IMR-90 (cell line): ENCODE measurements around the gene EML1. TPM values are rescaled to one million over a fixed set of nuclear protein-coding genes. Genes with fewer than 3 reads are reported as not detected.

Experiments used
- ATAC-seq: fragments of 200-7000 bp; cut with Tn5 transposase; 2 replicates; pipeline ENCODE4 v1.9.1; 2020; ENCODE audit warnings: low read depth, mild to moderate bottlenecking, moderate library complexity
- BruUV-seq: library from RNA; stranded (reverse); fragments of 400-500 nt; replicated peaks from 2 replicates; lab custom pipeline; 2021; lab: Mats Ljungman, UMichigan
- CTCF ChIA-PET: fragments of 300-600 bp; formaldehyde crosslinking; extraction: SDS; loops from one replicate; lab custom pipeline; 2021; ENCODE audit warnings: antibody characterized with exemption; lab: Yijun Ruan, JAX
- POLR2A ChIA-PET: fragments of 300-600 bp; sonication (Branson Sonifier 250); formaldehyde crosslinking; loops from one replicate; lab custom pipeline; 2022; ENCODE audit warnings: antibody characterized with exemption; ENCODE audit not compliant: unreplicated experiment; lab: Charles Lee
- DNase-seq: peaks from one replicate; pipeline ENCODE4 v3.0.0; 2013
- H2AFZ ChIP-seq: replicated peaks from 2 replicates; pipeline ENCODE3; 2013; ENCODE audit warnings: low read length, mild to moderate bottlenecking; ENCODE audit not compliant: poor library complexity
- H2AK5ac ChIP-seq: 2 replicates; pipeline ENCODE4 v1.6.1; 2013; ENCODE audit warnings: low read depth, low read length, inconsistent platforms
- H2AK9ac ChIP-seq: replicated peaks from 2 replicates; pipeline ENCODE3; 2013; ENCODE audit warnings: mild to moderate bottlenecking, low read depth, low read length, moderate library complexity; ENCODE audit not compliant: poor library complexity
- H2BK120ac ChIP-seq: 2 replicates; pipeline ENCODE4 v1.6.1; 2013; ENCODE audit warnings: low read depth, low read length, inconsistent platforms
- H2BK15ac ChIP-seq: 3 replicates; pipeline ENCODE4 v1.6.1; 2013; ENCODE audit warnings: low read depth, low read length, inconsistent platforms
- H2BK20ac ChIP-seq: 2 replicates; pipeline ENCODE4 v1.6.1; 2013; ENCODE audit warnings: low read depth, mild to moderate bottlenecking, inconsistent platforms, low read length, moderate library complexity
- H2BK5ac ChIP-seq: 2 replicates; pipeline ENCODE4 v1.6.1; 2013; ENCODE audit warnings: mild to moderate bottlenecking, low read depth, low read length, inconsistent platforms; ENCODE audit not compliant: poor library complexity, severe bottlenecking
- H3K14ac ChIP-seq: replicated peaks from 2 replicates; pipeline ENCODE4 v1.6.1; 2013; ENCODE audit warnings: low read depth, low read length, inconsistent platforms
- H3K18ac ChIP-seq: 2 replicates; pipeline ENCODE4 v1.6.1; 2013; ENCODE audit warnings: low read depth, low read length, control low read depth
- H3K23ac ChIP-seq: 2 replicates; pipeline ENCODE4 v1.6.1; 2013; ENCODE audit warnings: low read depth, low read length, inconsistent platforms
- H3K27ac ChIP-seq: 2 replicates; pipeline ENCODE4 v1.5.1; 2013; ENCODE audit warnings: mild to moderate bottlenecking, control low read depth, low read length; ENCODE audit not compliant: insufficient read depth
- H3K27me3 ChIP-seq: 2 replicates; pipeline ENCODE4 v1.6.1; 2013; ENCODE audit warnings: low read length; ENCODE audit not compliant: control insufficient read depth, insufficient read depth
- H3K36me3 ChIP-seq: 2 replicates; pipeline ENCODE4 v1.6.1; 2013; ENCODE audit warnings: low read length, mixed read lengths; ENCODE audit not compliant: control insufficient read depth, insufficient read depth
- H3K4ac ChIP-seq: 2 replicates; pipeline ENCODE4 v1.6.1; 2013; ENCODE audit warnings: low read depth, low read length, inconsistent platforms
- H3K4me1 ChIP-seq: 2 replicates; pipeline ENCODE4 v1.6.1; 2013; ENCODE audit warnings: low read length, mixed read lengths; ENCODE audit not compliant: control insufficient read depth, insufficient read depth
- H3K4me2 ChIP-seq: 2 replicates; pipeline ENCODE4 v1.6.1; 2013; ENCODE audit warnings: low read depth, mild to moderate bottlenecking, control low read depth, low read length, moderate library complexity
- H3K4me3 ChIP-seq: 2 replicates; pipeline ENCODE4 v1.5.1; 2013; ENCODE audit warnings: low read depth, mild to moderate bottlenecking, control low read depth, low read length, moderate library complexity; ENCODE audit not compliant: insufficient read depth
- H3K56ac ChIP-seq: 2 replicates; pipeline ENCODE4 v1.6.1; 2013; ENCODE audit warnings: low read length, inconsistent platforms; ENCODE audit not compliant: insufficient read depth; ENCODE audit errors: extremely low read depth
- H3K79me1 ChIP-seq, 2 experiments: 2 replicates each; pipeline ENCODE4 v1.6.1; 2013; ENCODE audit warnings: low read length in 2 of 2, inconsistent platforms in 1 of 2, low read depth in 1 of 2
- H3K9ac ChIP-seq: 2 replicates; pipeline ENCODE4 v1.6.1; 2013; ENCODE audit warnings: low read depth, low read length, control low read depth
- H3K9me1 ChIP-seq: 2 replicates; pipeline ENCODE4 v1.6.1; 2013; ENCODE audit warnings: low read length, inconsistent platforms; ENCODE audit not compliant: insufficient read depth
- H3K9me3 ChIP-seq: 2 replicates; pipeline ENCODE4 v1.6.1; 2013; ENCODE audit warnings: low read length; ENCODE audit not compliant: control insufficient read depth, insufficient read depth
- H4K20me1 ChIP-seq: 2 replicates; pipeline ENCODE4 v1.6.1; 2013; ENCODE audit warnings: low read length, inconsistent platforms; ENCODE audit not compliant: insufficient read depth
- H4K5ac ChIP-seq: 2 replicates; pipeline ENCODE4 v1.6.1; 2013; ENCODE audit warnings: mild to moderate bottlenecking, low read depth, low read length, control low read depth
- H4K8ac ChIP-seq, 2 experiments: 2 replicates each; pipeline ENCODE4 v1.6.1; 2013; ENCODE audit warnings: low read depth in 2 of 2, low read length in 2 of 2, control low read depth in 1 of 2, inconsistent platforms in 1 of 2
- H4K91ac ChIP-seq: 2 replicates; pipeline ENCODE4 v1.6.1; 2013; ENCODE audit warnings: low read depth, low read length, inconsistent platforms; ENCODE audit not compliant: insufficient read depth
- CEBPB ChIP-seq: IDR thresholded peaks from 2 replicates; pipeline ENCODE4 v1.6.1; 2012; ENCODE audit warnings: low read depth, low read length, improper control_type of control experiment
- FOS ChIP-seq: fragments of 150-350 bp; IDR thresholded peaks from 2 replicates; pipeline ENCODE4 v1.6.1; 2016; ENCODE audit warnings: low read depth, low read length
- MAFK ChIP-seq: IDR thresholded peaks from 2 replicates; pipeline ENCODE4 v1.6.1; 2012; ENCODE audit warnings: low read depth, low read length, improper control_type of control experiment
- NFE2L2 ChIP-seq: fragments of 150-350 bp; IDR thresholded peaks from 2 replicates; pipeline ENCODE4 v1.6.1; 2016; ENCODE audit warnings: low read depth, mild to moderate bottlenecking, low read length
- WGBS, 2 experiments: methylation state at CpG; one replicate each; pipeline versions ENCODE4 v1.1.5 to v1.1.7; 2013; ENCODE audit warnings: missing lambda C conversion rate in 2 of 2; ENCODE audit not compliant: insufficient read length in 1 of 2; ENCODE audit errors: extremely low coverage in 2 of 2; 5-methylcytosine and 5-hydroxymethylcytosine counted together
- dilution Hi-C: fragments of 300-500 bp; cut with HindIII; formaldehyde crosslinking; loops from one replicate; pipeline ENCODE4 v1.14.3; 2018; ENCODE audit warnings: low sequenced_read_pairs; ENCODE audit not compliant: unreplicated experiment
- in situ Hi-C: fragments of 300-500 bp; cut with MboI; formaldehyde crosslinking; loops from 3 replicates; pipeline ENCODE4 v1.14.3; 2019; ENCODE audit warnings: low sequenced_read_pairs, inconsistent platforms, mixed read lengths
- intact Hi-C: fragments of 100-400 bp; cut with micrococcal nuclease; formaldehyde crosslinking; loops from 2 replicates; pipeline ENCODE4 v1.10.0; 2022
- polyA plus RNA-seq, 3 experiments: library from polyadenylated mRNA; depleted of rRNA; stranded (reverse); fragments of >200 nt; gene quantifications; 2 replicates each; pipeline ENCODE4 v1.2.3, GENCODE V29; 2012; ENCODE audit warnings: low replicate concordance in 1 of 3
- total RNA-seq: library from RNA; depleted of rRNA; stranded (reverse); fragments of >200 nt; gene quantifications from 2 replicates; pipeline ENCODE4 v1.2.3, GENCODE V29; 2012

EML1 gene
- total and polyA plus RNA-seq, 2 of the 4 experiments (the other 2 are of a cell fraction): 14.0 to 42.3 TPM

GRCh38 chr14:99752486-99753121 is 40.6 kb upstream of the EML1 start:
- no TSS peak for BruUV-seq
- H3K9me3 ChIP-seq: no peaks in the 10 kb centered on the region
- WGBS, 2 experiments: 0% methylated on average over 2 of the region's 9 CpGs; no CpG with 5 or more reads in 1 of the 2 experiments
- peak overlapping the region; percentile 96 for H3K4ac ChIP-seq
- H2BK20ac ChIP-seq: peak overlapping the region; percentile 95
- intact Hi-C loops (no loop called here), in situ Hi-C loops (no loop called here), dilution Hi-C loops (no loop called here)
- H3K27ac ChIP-seq: peak overlapping the region; percentile 96
- peaks cover 33% of the 10 kb centered on the region for H3K9me1 ChIP-seq
- peak overlapping the region; percentile 81; the same call in 2 of the 3 replicates for H2BK15ac ChIP-seq
- H3K4me3 ChIP-seq: no peak overlapping the region
- H4K8ac ChIP-seq: peak overlapping the region; percentile 92
- ChIA-PET CTCF (interaction anchor here (0.7 to 1.4 kb wide), 4 partner anchors 15 to 69 kb away, joined by 3 to 6 read pairs (median 4); no protein-coding TSS in a partner anchor), POLR2A (interaction anchor here (0.5 kb wide), 1 partner anchor 218 kb away, joined by 3 read pairs; no protein-coding TSS in a partner anchor)
- peak overlapping the region; percentile 98 for H2AK5ac ChIP-seq
- peak overlapping the region; percentile 54 for H3K4me2 ChIP-seq
- peak overlapping the region; percentile 55 for H3K9ac ChIP-seq
- H3K27me3 ChIP-seq: no peaks in the 10 kb centered on the region
- H3K36me3 ChIP-seq: no peaks in the 10 kb centered on the region
- peak overlapping the region; percentile 86 for H3K56ac ChIP-seq
- peak overlapping the region; percentile 97 for H2AK9ac ChIP-seq
- H3K4me1 ChIP-seq: peaks cover 52% of the 10 kb centered on the region
- H4K20me1 ChIP-seq: peaks cover under 1% of the 10 kb centered on the region; the same call in 1 of the 2 replicates
- TF ChIP-seq CEBPB (peak; percentile 62; the same call in 1 of the 2 replicates), NFE2L2 (no peak), MAFK (no peak), FOS (peak; percentile 37; the same call in 1 of the 2 replicates)
- ATAC-seq (peak; percentile 52), DNase-seq (peak; percentile 76)
- H3K14ac ChIP-seq: peak overlapping the region; percentile 89; the same call in 1 of the 2 replicates
- peaks cover 0 to 28% of the 10 kb centered on the region in 2 experiments; a peak in 1 of 4 replicates for H3K79me1 ChIP-seq
- peak overlapping the region; percentile 71 for H4K5ac ChIP-seq
- peak overlapping the region; percentile 95 for H4K91ac ChIP-seq
- H2BK120ac ChIP-seq: peak overlapping the region; percentile 98
- peak overlapping the region; percentile 76 for H3K18ac ChIP-seq
- peak overlapping the region; percentile 88 for H3K23ac ChIP-seq
- peak overlapping the region; percentile 84 for H2AFZ ChIP-seq
- peak overlapping the region; percentile 99 for H2BK5ac ChIP-seq
